OCI-LY1 (cell line): ENCODE results near the gene NALCN.

Experiments
- EZH2 ChIP-seq: fragments of 200-600 bp; sonication (generic), shearing (Covaris generic); IDR thresholded peaks from 2 replicates; pipeline ENCODE4 v1.8.0; 2017; ENCODE audit warnings: borderline replicate concordance, mixed run types, mild to moderate bottlenecking, antibody characterized with exemption, low read length, moderate library complexity, mixed read lengths
- TF ChIP-seq, protein P1 (sequence below): fragments of 200-600 bp; sonication (generic), shearing (Covaris generic); IDR thresholded peaks from 2 replicates; pipeline ENCODE4 v1.5.1; 2017; ENCODE audit warnings: mild to moderate bottlenecking, antibody characterized with exemption, low read length, moderate library complexity, mixed read lengths

DNA sequence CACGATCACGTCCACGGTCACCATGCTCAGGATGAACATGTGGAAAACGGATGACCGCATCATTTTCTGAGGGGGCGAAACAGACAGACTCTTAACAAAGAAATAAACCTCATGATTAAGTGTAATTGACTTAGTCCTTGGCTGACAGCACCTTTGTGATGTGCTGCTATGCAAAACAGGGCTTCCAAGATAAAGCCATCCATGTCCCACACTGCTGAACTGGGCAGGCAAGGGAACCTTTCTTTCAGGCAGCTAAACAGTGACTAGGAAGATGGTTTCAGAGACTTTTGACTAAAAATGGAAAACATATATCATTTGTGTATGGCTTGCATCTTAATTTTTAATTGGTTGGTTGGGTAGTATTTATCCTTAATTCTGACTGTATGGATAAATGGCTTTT lies 157.8 kb downstream of the NALCN start:
- TF ChIP-seq EZH2 = no peak
- TF ChIP-seq, protein P1, sequence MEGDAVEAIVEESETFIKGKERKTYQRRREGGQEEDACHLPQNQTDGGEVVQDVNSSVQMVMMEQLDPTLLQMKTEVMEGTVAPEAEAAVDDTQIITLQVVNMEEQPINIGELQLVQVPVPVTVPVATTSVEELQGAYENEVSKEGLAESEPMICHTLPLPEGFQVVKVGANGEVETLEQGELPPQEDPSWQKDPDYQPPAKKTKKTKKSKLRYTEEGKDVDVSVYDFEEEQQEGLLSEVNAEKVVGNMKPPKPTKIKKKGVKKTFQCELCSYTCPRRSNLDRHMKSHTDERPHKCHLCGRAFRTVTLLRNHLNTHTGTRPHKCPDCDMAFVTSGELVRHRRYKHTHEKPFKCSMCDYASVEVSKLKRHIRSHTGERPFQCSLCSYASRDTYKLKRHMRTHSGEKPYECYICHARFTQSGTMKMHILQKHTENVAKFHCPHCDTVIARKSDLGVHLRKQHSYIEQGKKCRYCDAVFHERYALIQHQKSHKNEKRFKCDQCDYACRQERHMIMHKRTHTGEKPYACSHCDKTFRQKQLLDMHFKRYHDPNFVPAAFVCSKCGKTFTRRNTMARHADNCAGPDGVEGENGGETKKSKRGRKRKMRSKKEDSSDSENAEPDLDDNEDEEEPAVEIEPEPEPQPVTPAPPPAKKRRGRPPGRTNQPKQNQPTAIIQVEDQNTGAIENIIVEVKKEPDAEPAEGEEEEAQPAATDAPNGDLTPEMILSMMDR = no peak
